Endothelial cell of umbilical vein (primary cell): ENCODE data around the gene NLRP8. TPM values are rescaled to one million over a fixed set of nuclear protein-coding genes. Genes with fewer than 3 reads are reported as not detected.

Source experiments
- BruUV-seq: library from RNA; stranded (reverse); fragments of 400-500 nt; replicated peaks from 2 replicates; lab custom pipeline; 2021; lab: Mats Ljungman, UMichigan
- CTCF ChIA-PET: fragments of 300-600, 350-600 bp; sonication (Branson Sonifier 250); formaldehyde crosslinking; loops from one replicate; lab custom pipeline; 2021; ENCODE audit warnings: antibody characterized with exemption, inconsistent platforms; lab: Charles Lee
- POLR2A ChIA-PET: fragments of 300-600, 350-600 bp; sonication (Branson Sonifier 250); formaldehyde crosslinking; loops from one replicate; lab custom pipeline; 2021; ENCODE audit warnings: antibody characterized with exemption, inconsistent platforms; lab: Charles Lee
- DNase-seq: peaks from one replicate; pipeline ENCODE4 v3.0.0-alpha.2; 2011; ENCODE audit warnings: low read depth, low spot score
- FAIRE-seq: peaks from 2 replicates; lab custom pipeline; 2011; peaks lifted over from hg19 to GRCh38; lab: Jason Lieb, UNC
- H2AFZ ChIP-seq: 2 replicates; pipeline ENCODE4 v1.6.0; 2012; ENCODE audit warnings: low read depth, low read length, control low read depth, inconsistent platforms
- H3K27ac ChIP-seq: 2 replicates; pipeline ENCODE4 v1.5.1; 2011; ENCODE audit warnings: low read depth, mild to moderate bottlenecking, control low read depth, low read length, moderate library complexity; ENCODE audit not compliant: insufficient read depth
- H3K27me3 ChIP-seq, 2 experiments: 2 replicates each; pipeline versions ENCODE4 v1.6.0 to v1.6.1; 2011; ENCODE audit warnings: low read length in 2 of 2, mixed read lengths in 1 of 2; ENCODE audit not compliant: control insufficient read depth in 2 of 2, insufficient read depth in 2 of 2
- H3K36me3 ChIP-seq, 2 experiments: 2 replicates in 1 of 2; 3 replicates in 1 of 2; pipeline ENCODE4 v1.5.1; 2011; ENCODE audit warnings: low read length in 2 of 2, mild to moderate bottlenecking in 1 of 2, moderate library complexity in 1 of 2; ENCODE audit not compliant: control insufficient read depth in 2 of 2, insufficient read depth in 2 of 2; ENCODE audit errors: extremely low read depth in 1 of 2
- H3K4me1 ChIP-seq: 3 replicates; pipeline ENCODE4 v1.5.1; 2011; ENCODE audit warnings: mild to moderate bottlenecking, low read length; ENCODE audit not compliant: control insufficient read depth, insufficient read depth; ENCODE audit errors: extremely low read depth
- H3K4me2 ChIP-seq: 2 replicates; pipeline ENCODE4 v1.6.1; 2011; ENCODE audit warnings: low read length, control low read depth, mixed read lengths; ENCODE audit not compliant: insufficient read depth
- H3K4me3 ChIP-seq, 3 experiments: fragments of 200-600 bp in 1 of 3; sonication (generic), shearing (Covaris generic) in 1 of 3; replicated peaks in 1 of 3; 2 replicates each; pipeline ENCODE4 v1.5.1; 2011 to 2016; ENCODE audit warnings: control low read depth in 3 of 3, low read length in 3 of 3, mild to moderate bottlenecking in 2 of 3, inconsistent platforms in 1 of 3, low read depth in 1 of 3, moderate library complexity in 1 of 3; ENCODE audit not compliant: insufficient read depth in 1 of 3
- H3K79me2 ChIP-seq: 2 replicates; pipeline ENCODE4 v1.6.0; 2012; ENCODE audit warnings: low read length, inconsistent platforms; ENCODE audit not compliant: control insufficient read depth, insufficient read depth
- H3K9ac ChIP-seq: replicated peaks from 2 replicates; pipeline ENCODE3; 2011; ENCODE audit warnings: low read length, control low read depth; ENCODE audit not compliant: insufficient read depth; ENCODE audit errors: extremely low read depth
- H3K9me1 ChIP-seq: replicated peaks from 3 replicates; pipeline ENCODE4 v1.6.0; 2011; ENCODE audit warnings: mild to moderate bottlenecking, low read length; ENCODE audit not compliant: control insufficient read depth, insufficient read depth; ENCODE audit errors: extremely low read depth
- H3K9me3 ChIP-seq: replicated peaks from 2 replicates; pipeline ENCODE4 v1.5.1; 2012; ENCODE audit warnings: low read length, inconsistent platforms; ENCODE audit not compliant: control insufficient read depth, insufficient read depth
- H4K20me1 ChIP-seq: replicated peaks from 2 replicates; pipeline ENCODE3; 2011; ENCODE audit warnings: mild to moderate bottlenecking, low read length; ENCODE audit not compliant: control insufficient read depth, insufficient read depth; ENCODE audit errors: extremely low read depth
- EZH2 ChIP-seq: IDR thresholded peaks from 2 replicates; pipeline ENCODE4 v1.6.1; 2012; ENCODE audit warnings: borderline replicate concordance, low read depth, mild to moderate bottlenecking, moderate library complexity, low read length, inconsistent platforms; ENCODE audit not compliant: severe bottlenecking
- FOS ChIP-seq: IDR thresholded peaks from 2 replicates; pipeline ENCODE4 v1.6.1; 2011; ENCODE audit warnings: mild to moderate bottlenecking, low read length, moderate library complexity, borderline replicate concordance; ENCODE audit not compliant: insufficient read depth
- GATA2 ChIP-seq: IDR thresholded peaks from 2 replicates; pipeline ENCODE4 v1.7.0; 2011; ENCODE audit warnings: low read depth, mild to moderate bottlenecking, moderate library complexity, mixed read lengths, low read length; ENCODE audit not compliant: insufficient read length, insufficient read depth
- JUN ChIP-seq: IDR thresholded peaks from 2 replicates; pipeline ENCODE4 v1.6.1; 2011; ENCODE audit warnings: borderline replicate concordance, low read depth; ENCODE audit not compliant: insufficient read length, insufficient read depth
- MYC ChIP-seq: IDR thresholded peaks from one replicate; pipeline ENCODE4 v1.6.1; 2011; ENCODE audit warnings: mild to moderate bottlenecking, low read depth, low read length
- POLR2A ChIP-seq: IDR thresholded peaks from 2 replicates; pipeline ENCODE4 v1.6.1; 2012; ENCODE audit warnings: low read depth, mild to moderate bottlenecking, control low read depth, low read length
- POLR2AphosphoS5 ChIP-seq: IDR thresholded peaks from 2 replicates; pipeline ENCODE4 v1.6.1; 2012; ENCODE audit warnings: low read depth, mild to moderate bottlenecking, control low read depth, low read length, moderate library complexity; ENCODE audit not compliant: insufficient read depth
- dilution Hi-C: fragments of 300-500 bp; cut with MboI; formaldehyde crosslinking; loops from one replicate; pipeline ENCODE4 v1.15.0; 2019; ENCODE audit warnings: low sequenced_read_pairs; ENCODE audit not compliant: extremely low pct_ligation_motif_present
- intact Hi-C: fragments of 100-400 bp; cut with micrococcal nuclease; formaldehyde crosslinking; loops from one replicate; pipeline ENCODE4 v1.10.0; 2022
- polyA plus RNA-seq, 4 experiments: library from polyadenylated mRNA; depleted of rRNA in 3 of 4; stranded (reverse) in 3 of 4; unstranded in 1 of 4; fragments of >200 nt; gene quantifications; 2 replicates each; pipeline versions ENCODE4 v1.2.1 to v1.2.3, GENCODE V29; 2011 to 2012; ENCODE audit warnings: missing spikeins in 1 of 4
- total RNA-seq: library from RNA; stranded (reverse); gene quantifications from 2 replicates; pipeline ENCODE4 v1.2.3, GENCODE V29; 2021
- TF ChIP-seq, protein P1 (sequence below), 2 donors: IDR thresholded peaks; 1 replicate in 1 of 2; 2 replicates in 1 of 2; pipeline ENCODE4 v1.5.1; 2011; ENCODE audit warnings: low read length in 2 of 2, mild to moderate bottlenecking in 2 of 2, moderate library complexity in 2 of 2, control low read depth in 1 of 2, inconsistent platforms in 1 of 2, low read depth in 1 of 2; ENCODE audit not compliant: insufficient read depth in 1 of 2; ENCODE audit errors: extremely low read depth in 1 of 2
- TF ChIP-seq, protein P2 (sequence below): IDR thresholded peaks from 2 replicates; pipeline ENCODE4 v1.6.1; 2011; ENCODE audit not compliant: insufficient read depth, insufficient read length

NLRP8 gene
- total and polyA plus RNA-seq, 2 donors (not counting 3 experiments of a cell fraction or from before 2014, with no cell fraction given) = not detected

DNA sequence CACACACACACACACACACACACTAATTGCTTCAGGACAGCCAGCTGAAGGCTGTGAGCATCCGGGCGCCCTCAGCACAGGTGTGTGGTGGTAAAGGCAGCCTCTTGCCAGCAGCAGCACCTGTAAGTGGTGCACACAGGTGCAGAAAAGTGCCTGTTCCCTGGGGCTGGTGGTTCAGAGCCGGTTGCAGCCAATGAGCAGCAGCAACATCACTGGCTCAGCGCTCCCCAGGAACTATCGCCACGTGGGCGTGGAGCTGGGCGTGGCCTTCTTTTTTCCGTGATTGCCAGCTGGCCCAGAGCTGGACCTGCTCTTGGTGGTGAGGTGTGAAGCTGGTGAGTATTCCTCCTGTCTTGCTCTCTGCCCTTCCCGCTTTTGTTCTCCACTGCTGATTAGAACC lies 38.9 kb downstream of the NLRP8 start, which contains the start of gene NLRP5:
NLRP5 (plus strand) TSS at position 289 of the 400 bp plus-strand sequence.
- BruUV-seq = no TSS peak
- no peaks in the 10 kb centered on the region for H3K79me2 ChIP-seq
- no peaks in the 10 kb centered on the region for H4K20me1 ChIP-seq
- POLR2A ChIA-PET = no interaction called here
- dilution Hi-C loops (no loop called here), intact Hi-C loops (no loop called here)
- no peak for DNase-seq
- no peaks in the 10 kb centered on the region for H3K27me3 ChIP-seq
- no peaks in the 10 kb centered on the region for H3K36me3 ChIP-seq
- no peak within 1 kb of the TSS for H3K27ac ChIP-seq
- H3K4me1 ChIP-seq = no peaks in the 10 kb centered on the region
- no peak within 1 kb of the TSS for H2AFZ ChIP-seq
- no peak within 1 kb of the TSS for H3K9ac ChIP-seq
- H3K9me1 ChIP-seq = no peaks in the 10 kb centered on the region
- TF ChIP-seq, protein P1, sequence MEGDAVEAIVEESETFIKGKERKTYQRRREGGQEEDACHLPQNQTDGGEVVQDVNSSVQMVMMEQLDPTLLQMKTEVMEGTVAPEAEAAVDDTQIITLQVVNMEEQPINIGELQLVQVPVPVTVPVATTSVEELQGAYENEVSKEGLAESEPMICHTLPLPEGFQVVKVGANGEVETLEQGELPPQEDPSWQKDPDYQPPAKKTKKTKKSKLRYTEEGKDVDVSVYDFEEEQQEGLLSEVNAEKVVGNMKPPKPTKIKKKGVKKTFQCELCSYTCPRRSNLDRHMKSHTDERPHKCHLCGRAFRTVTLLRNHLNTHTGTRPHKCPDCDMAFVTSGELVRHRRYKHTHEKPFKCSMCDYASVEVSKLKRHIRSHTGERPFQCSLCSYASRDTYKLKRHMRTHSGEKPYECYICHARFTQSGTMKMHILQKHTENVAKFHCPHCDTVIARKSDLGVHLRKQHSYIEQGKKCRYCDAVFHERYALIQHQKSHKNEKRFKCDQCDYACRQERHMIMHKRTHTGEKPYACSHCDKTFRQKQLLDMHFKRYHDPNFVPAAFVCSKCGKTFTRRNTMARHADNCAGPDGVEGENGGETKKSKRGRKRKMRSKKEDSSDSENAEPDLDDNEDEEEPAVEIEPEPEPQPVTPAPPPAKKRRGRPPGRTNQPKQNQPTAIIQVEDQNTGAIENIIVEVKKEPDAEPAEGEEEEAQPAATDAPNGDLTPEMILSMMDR (IDR thresholded peaks at IDR 0.05; ENCODE audit: extremely low read depth in 1 of 2, insufficient read depth in 1 of 2, low read depth in 1 of 2, low read length in 2 of 2) = no peak
- TF ChIP-seq POLR2AphosphoS5 (no peak), GATA2 (no peak), JUN (no peak), FOS (no peak), EZH2 (no peak), POLR2A (no peak), MYC (no peak)
- TF ChIP-seq, protein P2, sequence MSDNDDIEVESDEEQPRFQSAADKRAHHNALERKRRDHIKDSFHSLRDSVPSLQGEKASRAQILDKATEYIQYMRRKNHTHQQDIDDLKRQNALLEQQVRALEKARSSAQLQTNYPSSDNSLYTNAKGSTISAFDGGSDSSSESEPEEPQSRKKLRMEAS = no peak
- no peak for FAIRE-seq
- H3K4me3 ChIP-seq = no peak within 1 kb of the TSS
- CTCF ChIA-PET = no interaction called here
- H3K9me3 ChIP-seq = no peaks in the 10 kb centered on the region
- no peak within 1 kb of the TSS for H3K4me2 ChIP-seq
